Measurements from ENCODE around the gene RPS6KA1. TPM values are rescaled to one million over a fixed set of nuclear protein-coding genes. Genes with fewer than 3 reads are reported as not detected.

The RPS6KA1 gene
- total and polyA plus RNA-seq, 11 donors, result 1.1 to 24.4 (median 3.5) TPM

- Histone ChIP-seq H3K4me3 (no peak overlapping the region), H3K9me3 (no peaks in the 10 kb centered on the region), H3K27me3 (peaks cover 0 to 31% (median 3%) of the 10 kb centered on the region in 9 donors), H3K4me1 (peaks cover 0 to 5% (median 0%) of the 10 kb centered on the region in 12 donors), H3K27ac (no peak overlapping the region), H3K36me3 (no peaks in the 10 kb centered on the region)
- TF ChIP-seq CTCF (IDR thresholded peaks at IDR 0.05) (no peak), POLR2A (IDR thresholded peaks at IDR 0.05) (no peak)
- no peak for DNase-seq
- intact Hi-C loops (cut with DNase I), result no loop called here
- ATAC-seq, result no peak
- whole genome bisulfite sequencing, 4 donors, result 67 to 82% (median 80%) methylated on average over 4 of the region's 4 CpGs
These were observed 5.4 kb upstream of the RPS6KA1 start for GRCh38 chr1:26524181-26524580.

DNA sequence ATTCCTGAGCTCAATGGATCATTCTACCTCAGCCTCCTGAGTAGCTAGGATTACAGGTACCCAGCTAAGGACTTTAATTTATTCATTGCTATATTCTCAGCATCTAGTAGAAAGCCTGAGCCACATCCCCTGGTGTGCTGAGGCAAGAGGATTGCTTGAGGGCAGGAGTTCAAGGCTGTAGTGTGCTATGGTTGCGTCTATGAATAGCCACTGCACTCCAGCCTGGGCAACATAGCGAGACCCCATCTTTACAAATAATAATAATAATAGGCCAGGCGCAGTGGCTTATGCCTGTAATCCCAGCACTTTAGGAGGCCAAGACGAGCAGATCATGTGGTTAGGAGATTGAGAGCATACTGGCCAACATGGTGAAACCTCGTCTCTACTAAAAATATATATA, 3.3 kb upstream of the RPS6KA1 start:
- 87 to 90% (median 88%) methylated on average over 5 of the region's 5 CpGs for WGBS, 4 donors
- TF ChIP-seq POLR2A (IDR thresholded peaks at IDR 0.05) (no peak), CTCF (IDR thresholded peaks at IDR 0.05) (no peak)

DNA sequence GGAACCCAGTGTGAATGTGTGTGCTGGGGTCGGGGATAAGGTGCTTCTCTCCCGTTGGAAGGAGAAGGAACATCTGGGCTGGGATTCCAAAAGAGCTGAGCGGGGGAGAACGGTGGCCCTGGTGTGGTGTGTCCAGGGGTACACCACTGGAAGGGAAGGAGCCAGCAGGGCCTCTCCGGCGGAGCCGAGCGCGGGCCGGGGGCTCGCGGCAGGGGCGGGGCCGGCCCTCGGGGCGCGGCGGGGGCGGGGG, 231 bp upstream of the RPS6KA1 start:
- H3K27ac ChIP-seq, result no peak overlapping the region
- H3K4me1 ChIP-seq, result peaks cover 0 to 23% (median 5%) of the 10 kb centered on the region in 12 donors
- no peaks in the 10 kb centered on the region for H3K36me3 ChIP-seq
- DNase-seq (no peak), ATAC-seq (no peak)
- H3K4me3 ChIP-seq, result peak overlapping the region in 11 of 12 donors; percentile 32 to 93 (median 69)
- WGBS, 4 donors, result 1 to 3% (median 3%) methylated on average over 6 to 19 of the region's 19 CpGs
- TF ChIP-seq POLR2A (IDR thresholded peaks at IDR 0.05) (no peak), CTCF (IDR thresholded peaks at IDR 0.05) (no peak)
- no peaks in the 10 kb centered on the region for H3K9me3 ChIP-seq
- H3K27me3 ChIP-seq, result peaks cover 0 to 7% (median 0%) of the 10 kb centered on the region in 9 donors
- intact Hi-C loops (cut with DNase I), result no loop called here

More for the DNA sequence above, 3.3 kb upstream of the RPS6KA1 start:
- Histone ChIP-seq H3K36me3 (no peaks in the 10 kb centered on the region), H3K27ac (no peak overlapping the region), H3K9me3 (no peaks in the 10 kb centered on the region), H3K4me1 (peaks cover 0 to 22% (median 5%) of the 10 kb centered on the region in 12 donors), H3K4me3 (no peak overlapping the region), H3K27me3 (peaks cover 0 to 31% (median 3%) of the 10 kb centered on the region in 9 donors)
- no peak for ATAC-seq
- no peak for DNase-seq
- intact Hi-C loops (cut with DNase I), result no loop called here

DNA sequence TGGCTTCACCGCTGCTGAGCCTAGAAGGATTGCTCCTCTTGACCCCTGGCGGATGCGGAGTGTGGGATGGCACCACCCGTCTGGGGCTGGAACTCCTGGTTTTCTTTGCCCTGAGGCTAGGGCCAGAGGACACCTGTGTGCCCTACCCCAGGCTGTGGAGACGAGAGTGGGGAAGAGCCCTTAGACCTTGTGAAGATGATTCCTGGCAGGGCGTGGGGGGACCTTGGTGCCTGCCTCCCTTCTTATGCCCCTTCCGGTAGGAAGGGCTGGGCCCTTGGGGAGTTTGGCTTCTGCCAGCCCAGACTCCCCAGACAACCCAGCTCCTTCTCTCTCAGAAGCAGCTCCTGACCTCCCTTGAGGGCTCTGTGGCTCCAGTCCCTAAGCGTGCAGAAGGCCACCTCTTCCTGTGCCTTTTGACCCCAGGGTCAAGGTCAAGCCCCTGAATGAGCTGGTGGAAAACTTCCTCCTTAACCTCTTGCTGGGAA, 891 bp downstream of the RPS6KA1 start:
- WGBS, 4 donors, result 48 to 57% (median 49%) methylated on average over 7 to 8 of the region's 8 CpGs
- Histone ChIP-seq H3K27me3 (peaks cover 0 to 3% (median 0%) of the 10 kb centered on the region in 9 donors), H3K4me1 (peaks cover 0 to 23% (median 5%) of the 10 kb centered on the region in 12 donors), H3K4me3 (peak overlapping the region; percentile 48 to 93 (median 68)), H3K36me3 (no peaks in the 10 kb centered on the region), H3K27ac (no peak overlapping the region), H3K9me3 (no peaks in the 10 kb centered on the region)
- DNase-seq (no peak), ATAC-seq (peak in 2 of 4 donors; percentile 6 to 21)
- TF ChIP-seq CTCF (IDR thresholded peaks at IDR 0.05) (no peak), POLR2A (IDR thresholded peaks at IDR 0.05) (no peak)
- intact Hi-C loops (cut with DNase I), result loop anchor here in 1 of 10 donors (2.0 kb wide), 1 partner anchor 30 kb away; no protein-coding TSS in a partner anchor
